HUES6 (cell line): ENCODE measurements around the gene MTA1.

Experiments
- H3K27ac ChIP-seq: 2 replicates; pipeline ENCODE4 v1.7.0; 2013; ENCODE audit warnings: low read depth, mild to moderate bottlenecking, low read length, inconsistent platforms
- H3K27me3 ChIP-seq: 2 replicates; pipeline ENCODE4 v1.6.1; 2013; ENCODE audit warnings: low read length; ENCODE audit not compliant: control insufficient read depth, insufficient read depth
- H3K36me3 ChIP-seq: 2 replicates; pipeline ENCODE4 v1.6.1; 2013; ENCODE audit warnings: low read length; ENCODE audit not compliant: control insufficient read depth, insufficient read depth
- H3K4me1 ChIP-seq: 2 replicates; pipeline ENCODE4 v1.6.1; 2013; ENCODE audit warnings: low read length; ENCODE audit not compliant: control insufficient read depth, insufficient read depth
- H3K4me3 ChIP-seq: 2 replicates; pipeline ENCODE4 v1.5.1; 2013; ENCODE audit warnings: low read depth, low read length
- H3K9ac ChIP-seq: one replicate; pipeline ENCODE4 v1.6.1; 2013; ENCODE audit warnings: mild to moderate bottlenecking, low read length
- H3K9me3 ChIP-seq: 2 replicates; pipeline ENCODE4 v1.6.1; 2013; ENCODE audit warnings: low read depth, low read length; ENCODE audit not compliant: control insufficient read depth, insufficient read depth

The MTA1 gene

GRCh38 chr14:105395538-105395854 lies 24.1 kb upstream of the MTA1 start:
- no peak overlapping the region for H3K27ac ChIP-seq
- peaks cover 2% of the 10 kb centered on the region; the same call in 1 of the 2 replicates for H3K4me1 ChIP-seq
- H3K9me3 ChIP-seq = peaks cover 16% of the 10 kb centered on the region
- no peak overlapping the region for H3K9ac ChIP-seq
- H3K36me3 ChIP-seq = peaks cover 23% of the 10 kb centered on the region
- no peaks in the 10 kb centered on the region for H3K27me3 ChIP-seq
- no peak overlapping the region for H3K4me3 ChIP-seq

DNA sequence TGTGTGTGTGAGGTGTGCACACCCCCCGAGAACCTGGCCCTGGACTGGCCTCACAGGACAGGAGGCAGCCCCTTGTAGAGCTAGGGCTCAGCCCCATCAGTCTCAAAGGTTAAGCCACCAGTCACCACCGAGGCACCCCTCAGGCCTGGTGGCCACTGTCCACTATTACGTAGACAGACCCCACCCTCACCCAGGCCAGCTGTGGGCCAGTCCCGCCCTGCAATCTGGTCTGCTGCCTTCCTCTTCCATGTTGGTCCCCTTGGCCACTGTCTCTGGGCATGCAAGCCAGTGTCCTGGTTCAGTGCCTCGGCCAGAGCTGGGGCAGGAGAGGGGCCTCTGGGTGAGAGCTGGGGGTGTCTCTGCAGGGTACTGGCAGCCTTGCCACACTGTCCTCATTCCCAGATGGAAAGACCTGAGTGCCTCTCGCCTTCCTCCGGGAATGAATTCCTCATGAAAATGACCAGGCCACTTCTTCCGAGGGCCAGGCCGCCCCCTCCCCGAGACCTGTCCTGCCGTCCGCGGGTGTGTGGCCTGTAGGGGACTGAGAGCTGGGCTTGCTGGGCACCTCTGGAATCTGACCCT lies 22.2 kb upstream of the MTA1 start:
- Histone ChIP-seq H3K4me1 (peaks cover 2% of the 10 kb centered on the region; the same call in 1 of the 2 replicates), H3K9ac (peak overlapping the region; percentile 85), H3K9me3 (peaks cover 32% of the 10 kb centered on the region), H3K27me3 (no peaks in the 10 kb centered on the region), H3K4me3 (peak overlapping the region; percentile 61), H3K36me3 (peaks cover 34% of the 10 kb centered on the region), H3K27ac (no peak overlapping the region)

- H3K27me3 ChIP-seq = no peaks in the 10 kb centered on the region
- H3K27ac ChIP-seq = peak within 1 kb of the TSS; percentile 88; the same call in 1 of the 2 replicates
- peak within 1 kb of the TSS; percentile 61 for H3K4me3 ChIP-seq
- H3K36me3 ChIP-seq = peaks cover 31% of the 10 kb centered on the region
- peaks cover 38% of the 10 kb centered on the region for H3K9me3 ChIP-seq
- peak within 1 kb of the TSS; percentile 85 for H3K9ac ChIP-seq
- H3K4me1 ChIP-seq = peaks cover 2% of the 10 kb centered on the region; the same call in 1 of the 2 replicates
Measured at GRCh38 chr14:105398044-105398725, 21.4 kb upstream of the MTA1 start, which contains the start of gene TEX22. Gene TEX22, plus strand, starts transcription at chr14:105398538. Its CDS starts 803 bp downstream, at chr14:105399341.

GRCh38 chr14:105398726-105399465 lies 20.7 kb upstream of the MTA1 start:
- Histone ChIP-seq H3K4me1 (peaks cover 2% of the 10 kb centered on the region; the same call in 1 of the 2 replicates), H3K27me3 (no peaks in the 10 kb centered on the region), H3K9ac (peak overlapping the region; percentile 83), H3K36me3 (peaks cover 30% of the 10 kb centered on the region), H3K27ac (peak overlapping the region; percentile 88; the same call in 1 of the 2 replicates), H3K9me3 (peaks cover 43% of the 10 kb centered on the region), H3K4me3 (peak overlapping the region; percentile 61)

GRCh38 chr14:105399466-105399775 lies 20.2 kb upstream of the MTA1 start:
- Histone ChIP-seq H3K4me3 (no peak overlapping the region), H3K36me3 (peaks cover 27% of the 10 kb centered on the region), H3K27ac (no peak overlapping the region), H3K9ac (no peak overlapping the region), H3K9me3 (peaks cover 49% of the 10 kb centered on the region), H3K27me3 (no peaks in the 10 kb centered on the region; the same call in 1 of the 2 replicates), H3K4me1 (peaks cover 2% of the 10 kb centered on the region; the same call in 1 of the 2 replicates)

- H3K4me1 ChIP-seq = peaks cover 2% of the 10 kb centered on the region; the same call in 1 of the 2 replicates
- H3K9me3 ChIP-seq = peaks cover 55% of the 10 kb centered on the region
- H3K4me3 ChIP-seq = no peak overlapping the region
- no peak overlapping the region for H3K9ac ChIP-seq
- H3K27ac ChIP-seq = no peak overlapping the region
- no peaks in the 10 kb centered on the region; the same call in 1 of the 2 replicates for H3K27me3 ChIP-seq
- H3K36me3 ChIP-seq = peaks cover 23% of the 10 kb centered on the region
Measured at GRCh38 chr14:105400016-105400415, 19.6 kb upstream of the MTA1 start.

DNA sequence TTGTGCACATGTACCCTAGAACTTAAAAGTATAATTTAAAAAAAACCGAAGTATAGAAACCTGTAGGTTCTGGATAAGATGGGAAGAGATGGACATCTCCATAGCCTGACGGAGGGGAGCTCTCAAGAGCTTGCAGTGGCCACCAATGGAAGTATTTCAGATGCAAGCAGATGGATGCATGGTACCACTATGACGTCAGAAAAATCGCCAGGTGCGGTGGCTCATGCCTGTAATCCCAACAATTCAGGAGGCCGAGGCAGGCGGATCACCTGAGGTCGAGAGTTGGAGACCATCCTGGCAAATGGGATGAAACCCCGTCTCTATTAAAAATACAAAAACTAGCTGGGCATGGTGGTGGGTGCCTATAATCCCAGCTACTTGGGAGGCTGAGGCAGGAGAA lies 17.9 kb upstream of the MTA1 start:
- H3K4me1 ChIP-seq = peaks cover 2% of the 10 kb centered on the region; the same call in 1 of the 2 replicates
- H3K36me3 ChIP-seq = peaks cover 23% of the 10 kb centered on the region
- H3K27ac ChIP-seq = no peak overlapping the region
- H3K4me3 ChIP-seq = no peak overlapping the region
- H3K9ac ChIP-seq = no peak overlapping the region
- H3K27me3 ChIP-seq = no peaks in the 10 kb centered on the region; the same call in 1 of the 2 replicates
- H3K9me3 ChIP-seq = peaks cover 60% of the 10 kb centered on the region

GRCh38 chr14:105408592-105408991 lies 11.0 kb upstream of the MTA1 start:
- Histone ChIP-seq H3K36me3 (no peaks in the 10 kb centered on the region), H3K27me3 (peaks cover 42% of the 10 kb centered on the region), H3K9ac (no peak overlapping the region), H3K27ac (no peak overlapping the region), H3K9me3 (peaks cover 19% of the 10 kb centered on the region), H3K4me3 (no peak overlapping the region), H3K4me1 (peaks cover 11% of the 10 kb centered on the region)

GRCh38 chr14:105409364-105409763 lies 10.3 kb upstream of the MTA1 start:
- Histone ChIP-seq H3K4me3 (no peak overlapping the region), H3K36me3 (no peaks in the 10 kb centered on the region), H3K9ac (no peak overlapping the region), H3K4me1 (peaks cover 15% of the 10 kb centered on the region), H3K27me3 (peaks cover 50% of the 10 kb centered on the region), H3K27ac (no peak overlapping the region), H3K9me3 (peaks cover 12% of the 10 kb centered on the region)

GRCh38 chr14:105410642-105411016 lies 9.0 kb upstream of the MTA1 start:
- H3K36me3 ChIP-seq = no peaks in the 10 kb centered on the region
- no peak overlapping the region for H3K27ac ChIP-seq
- peaks cover 18% of the 10 kb centered on the region for H3K4me1 ChIP-seq
- H3K9ac ChIP-seq = no peak overlapping the region
- no peaks in the 10 kb centered on the region for H3K9me3 ChIP-seq
- H3K4me3 ChIP-seq = peak overlapping the region; percentile 50
- H3K27me3 ChIP-seq = peaks cover 54% of the 10 kb centered on the region
